Left lung (tissue), 10 donors: Measurements from ENCODE around the gene NT5DC4. TPM values are rescaled to one million over a fixed set of nuclear protein-coding genes. Genes with fewer than 3 reads are reported as not detected.
A peak's percentile ranks its signal among the peaks of the same experiment; 100 is the strongest.

Experiments used
- ATAC-seq: fragments of 200-7000 bp; cut with Tn5 transposase; one replicate; pipeline ENCODE4 v1.9.1; 2020; ENCODE audit warnings: moderate library complexity
- DNase-seq, 4 donors: peaks; one replicate each; pipeline ENCODE4 v3.0.0-alpha.2; 2013 to 2020
- H3K27ac ChIP-seq, 2 donors: fragments of 200-600 bp; sonication (generic) in 1 of 2; one replicate each; pipeline versions ENCODE4 v1.5.0 to v1.8.0; 2020 to 2021
- H3K27me3 ChIP-seq, 2 donors: fragments of 200-600 bp; sonication (generic) in 1 of 2; one replicate each; pipeline versions ENCODE4 v1.5.0 to v1.8.0; 2020 to 2021
- H3K36me3 ChIP-seq, 2 donors: fragments of 200-600 bp; sonication (generic) in 1 of 2; one replicate each; pipeline versions ENCODE4 v1.5.0 to v1.8.0; 2020 to 2021
- H3K4me1 ChIP-seq, 2 donors: fragments of 200-600 bp; one replicate each; pipeline ENCODE4 v1.8.0; 2021
- H3K4me3 ChIP-seq, 2 donors: fragments of 200-600 bp; sonication (generic) in 1 of 2; one replicate each; pipeline versions ENCODE4 v1.5.0 to v1.8.0; 2020 to 2021; ENCODE audit warnings: mild to moderate bottlenecking in 1 of 2
- H3K9me3 ChIP-seq, 2 donors: fragments of 200-600 bp; sonication (generic) in 1 of 2; one replicate each; pipeline versions ENCODE4 v1.5.0 to v1.8.0; 2020 to 2021
- CTCF ChIP-seq, 2 donors: fragments of 200-600 bp; sonication (generic) in 1 of 2; IDR thresholded peaks; one replicate each; pipeline versions ENCODE4 v1.5.0 to v1.8.0; 2021; ENCODE audit warnings: antibody characterized with exemption in 2 of 2
- intact Hi-C, 2 donors: fragments of 100-400 bp; cut with DNase I; formaldehyde crosslinking; loops; one replicate each; pipeline versions ENCODE4 v1.11.2 to v1.14.2; 2022
- polyA plus RNA-seq, 6 donors: library from polyadenylated mRNA; unstranded; fragments of 120-200 nt; gene quantifications; one replicate each; pipeline ENCODE4 v1.2.1, GENCODE V29; 2013; ENCODE audit not compliant: insufficient read length in 6 of 6
- total RNA-seq, 2 donors: library from RNA; stranded (reverse); fragmentation: NEBNext Ultra II Directional; extraction: Animal tissue kit (Norgen Biotek cat#: 25700); gene quantifications; one replicate each; pipeline ENCODE4 v1.2.1, GENCODE V29; 2021
- donor health status: DM: no; HTN: yes; CAD: no.
- donor health status: DM: no; HTN: no; CAD: no.

The NT5DC4 gene
- total and polyA plus RNA-seq, 8 donors, result 0.08 to 1.1 (median 0.38) TPM; not detected in 4

GRCh38 chr2:112787294-112787693 lies 66.5 kb downstream of the NT5DC4 start:
- DNase-seq (no peak), ATAC-seq (no peak)
- no peaks in the 10 kb centered on the region for H3K27me3 ChIP-seq
- no peak for TF ChIP-seq CTCF (IDR thresholded peaks at IDR 0.05)
- no peak overlapping the region for H3K4me3 ChIP-seq
- intact Hi-C loops, result no loop called here
- peak overlapping the region in 1 of 2 donors; percentile 80 for H3K27ac ChIP-seq
- H3K4me1 ChIP-seq, result peaks cover 0 to 25% of the 10 kb centered on the region in 2 donors
- no peaks in the 10 kb centered on the region for H3K9me3 ChIP-seq
- no peaks in the 10 kb centered on the region for H3K36me3 ChIP-seq

GRCh38 chr2:112787729-112788393 lies 67.0 kb downstream of the NT5DC4 start:
- Histone ChIP-seq H3K36me3 (no peaks in the 10 kb centered on the region), H3K4me3 (no peak overlapping the region), H3K27ac (peak overlapping the region in 1 of 2 donors; percentile 80), H3K27me3 (no peaks in the 10 kb centered on the region), H3K9me3 (no peaks in the 10 kb centered on the region), H3K4me1 (peaks cover 0 to 31% of the 10 kb centered on the region in 2 donors)
- TF ChIP-seq CTCF (IDR thresholded peaks at IDR 0.05), result no peak
- intact Hi-C loops, result no loop called here
- DNase-seq (no peak), ATAC-seq (no peak)

GRCh38 chr2:112788653-112789052 lies 67.8 kb downstream of the NT5DC4 start:
- Histone ChIP-seq H3K36me3 (no peaks in the 10 kb centered on the region), H3K27me3 (no peaks in the 10 kb centered on the region), H3K9me3 (no peaks in the 10 kb centered on the region), H3K27ac (peak overlapping the region in 1 of 2 donors; percentile 80), H3K4me3 (no peak overlapping the region), H3K4me1 (peaks cover 0 to 39% of the 10 kb centered on the region in 2 donors)
- no peak for DNase-seq
- intact Hi-C loops, result no loop called here
- TF ChIP-seq CTCF (IDR thresholded peaks at IDR 0.05), result no peak
- ATAC-seq, result no peak

Other genes starting within 250 kb of the NT5DC4 start
- 10 to 100 TPM; 40.1 to 51.2 TPM for gene TTL, start 238.9 kb upstream of the NT5DC4 start, total RNA-seq
- gene TTL, start 238.9 kb upstream of the NT5DC4 start, polyA plus RNA-seq, result 10 to 100 TPM; 49.4 to 62.3 (median 54.9) TPM
- 10 to 100 TPM; 20.2 to 25.3 TPM for gene POLR1B, start 178.6 kb upstream of the NT5DC4 start, total RNA-seq
- gene POLR1B, start 178.6 kb upstream of the NT5DC4 start, polyA plus RNA-seq, result 10 to 100 TPM; 18.4 to 25.1 (median 20.7) TPM
- 10 to 100 TPM; 26.8 to 28.7 TPM for gene CHCHD5, start 136.4 kb upstream of the NT5DC4 start, total RNA-seq
- gene CHCHD5, start 136.4 kb upstream of the NT5DC4 start, polyA plus RNA-seq, result 10 to 100 TPM; 19.7 to 29.6 (median 23.9) TPM
- 10 to 100 TPM; 40.5 to 68.2 TPM for gene SLC20A1, start 75.1 kb upstream of the NT5DC4 start, total RNA-seq
- gene SLC20A1, start 75.1 kb upstream of the NT5DC4 start, polyA plus RNA-seq, result 10 to 100 TPM; 33.9 to 41.4 (median 36.1) TPM
- gene CKAP2L, start 43.6 kb downstream of the NT5DC4 start, total RNA-seq, result 1 to 10 TPM; 1.9 to 5.2 TPM
- gene CKAP2L, start 43.6 kb downstream of the NT5DC4 start, polyA plus RNA-seq, result 10 to 100 TPM; 12.2 to 29.3 (median 16.5) TPM
- 1 to 10 TPM in 1 of 2 donors, under 1 TPM in 1; 0.50 to 2.0 TPM for gene IL1A, start 63.5 kb downstream of the NT5DC4 start, total RNA-seq
- under 1 TPM; 0.07 to 0.16 (median 0.09) TPM for gene IL1A, start 63.5 kb downstream of the NT5DC4 start, polyA plus RNA-seq
- gene IL1B, start 115.8 kb downstream of the NT5DC4 start, total RNA-seq, result 10 to 100 TPM in 1 of 2 donors, 1 to 10 TPM in 1; 2.5 to 38.1 TPM
- 1 to 10 TPM in 5 of 6 donors, under 1 TPM in 1; 0.58 to 7.8 (median 1.8) TPM for gene IL1B, start 115.8 kb downstream of the NT5DC4 start, polyA plus RNA-seq
- 1 to 10 TPM in 1 of 2 donors, not detected in 1; 1.1 TPM for gene IL37, start 190.1 kb downstream of the NT5DC4 start, total RNA-seq
- gene IL37, start 190.1 kb downstream of the NT5DC4 start, polyA plus RNA-seq, result under 1 TPM in 3 of 6 donors, not detected in 3; 0.21 to 0.35 (median 0.26) TPM